ENCODE measurements around the gene GULP1. TPM values are rescaled to one million over a fixed set of nuclear protein-coding genes. Genes with fewer than 3 reads are reported as not detected.

Gene GULP1
- total and polyA plus RNA-seq, 2 of the 4 experiments (the other 2 are of a cell fraction): 24.4 to 40.1 TPM

DNA sequence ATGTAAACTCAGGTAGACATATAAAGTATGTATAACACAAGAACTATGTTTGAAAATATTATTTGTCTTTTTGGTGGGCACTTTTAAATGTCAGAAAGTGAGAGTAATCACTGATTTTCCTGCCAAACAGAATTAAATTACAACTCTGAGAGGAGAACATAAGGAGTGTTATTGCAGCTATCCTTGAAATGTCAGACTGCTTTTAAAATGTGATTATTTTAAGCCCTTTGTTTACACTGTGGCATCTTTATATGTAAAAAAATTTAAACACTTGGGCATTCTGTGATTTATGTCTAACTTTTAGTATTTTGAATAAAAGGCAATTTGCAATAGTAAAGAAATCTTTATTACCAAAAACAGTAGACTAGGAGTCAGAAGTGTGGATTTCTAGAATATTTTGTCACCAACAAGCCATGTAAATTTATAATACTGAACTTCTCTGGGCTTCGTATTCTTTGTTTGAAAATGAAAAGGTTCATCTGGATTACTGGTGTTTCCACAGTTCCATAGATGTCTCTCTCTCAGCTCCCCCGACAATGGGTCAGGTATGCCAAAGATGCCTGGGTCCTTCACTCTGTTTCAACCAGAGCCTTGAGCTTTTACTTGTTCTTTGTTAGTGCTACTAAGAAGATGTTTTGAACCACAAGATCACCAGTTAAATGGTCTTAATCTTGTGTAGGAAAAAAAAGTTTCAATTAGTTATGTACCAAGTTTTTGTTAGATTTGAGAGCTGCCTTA is 38.8 kb downstream of the GULP1 start:
- WGBS, 2 experiments (ENCODE audit: extremely low coverage in 2 of 2, insufficient read length in 1 of 2): no CpG with 5 or more reads among the region's 2 CpGs
- CTCF ChIA-PET: no interaction called here
- no peak overlapping the region for H3K9ac ChIP-seq (ENCODE audit: low read depth, low read length)

More for the DNA sequence above, 38.8 kb downstream of the GULP1 start:
- H3K14ac ChIP-seq (replicated peaks; ENCODE audit: low read depth, low read length): no peak overlapping the region
- H2BK5ac ChIP-seq (ENCODE audit: low read depth, low read length, poor library complexity, severe bottlenecking): no peak overlapping the region
- peaks cover 4% of the 10 kb centered on the region for H3K9me1 ChIP-seq (ENCODE audit: insufficient read depth, low read length)
- H4K91ac ChIP-seq (ENCODE audit: insufficient read depth, low read depth, low read length): no peak overlapping the region
- no peak overlapping the region for H2BK120ac ChIP-seq (ENCODE audit: low read depth, low read length)
- H3K36me3 ChIP-seq (ENCODE audit: control insufficient read depth, insufficient read depth, low read length): no peaks in the 10 kb centered on the region
- H3K9me3 ChIP-seq (ENCODE audit: control insufficient read depth, insufficient read depth, low read length): no peaks in the 10 kb centered on the region
- peaks cover 39 to 59% of the 10 kb centered on the region in 2 experiments for H3K79me1 ChIP-seq (ENCODE audit: low read depth in 1 of 2, low read length in 2 of 2)
- H3K4me2 ChIP-seq (ENCODE audit: low read depth, low read length): no peak overlapping the region
- H2AK9ac ChIP-seq (replicated peaks; ENCODE audit: low read depth, low read length, poor library complexity): no peak overlapping the region
- no peaks in the 10 kb centered on the region for H4K20me1 ChIP-seq (ENCODE audit: insufficient read depth, low read length)
- POLR2A ChIA-PET (ENCODE audit: unreplicated experiment): no interaction called here
- 0 out of 2 replicates have a peak overlapping the region, but pooled peaks have one; percentile 7 for H2BK20ac ChIP-seq (ENCODE audit: low read depth, low read length)
- in situ Hi-C loops (cut with MboI; ENCODE audit: low sequenced_read_pairs) (no loop called here), intact Hi-C loops (cut with micrococcal nuclease) (no loop called here), dilution Hi-C loops (cut with HindIII; ENCODE audit: low sequenced_read_pairs, unreplicated experiment) (no loop called here)
- H4K8ac ChIP-seq (ENCODE audit: low read depth in 2 of 2, low read length in 2 of 2): no peak overlapping the region
- ATAC-seq (ENCODE audit: low read depth) (no peak), DNase-seq (no peak)
- H3K4me3 ChIP-seq (ENCODE audit: insufficient read depth, low read depth, low read length): no peak overlapping the region
- no peak overlapping the region for H4K5ac ChIP-seq (ENCODE audit: low read depth, low read length)
- peaks cover 16% of the 10 kb centered on the region for H3K4me1 ChIP-seq (ENCODE audit: control insufficient read depth, insufficient read depth, low read length)
- H2BK15ac ChIP-seq (ENCODE audit: low read depth, low read length): no peak overlapping the region
- no peak overlapping the region for H3K4ac ChIP-seq (ENCODE audit: low read depth, low read length)
- TF ChIP-seq NFE2L2 (IDR thresholded peaks at IDR 0.05; ENCODE audit: low read depth, low read length) (no peak), CHD1 (IDR thresholded peaks at IDR 0.05; ENCODE audit: low read depth, low read length) (no peak), CEBPB (IDR thresholded peaks at IDR 0.05; ENCODE audit: low read depth, low read length) (no peak), FOS (IDR thresholded peaks at IDR 0.05; ENCODE audit: low read depth, low read length) (no peak), MXI1 (IDR thresholded peaks at IDR 0.05; ENCODE audit: borderline replicate concordance, low read depth, low read length) (no peak), RAD21 (IDR thresholded peaks at IDR 0.05; ENCODE audit: low read length) (no peak), RFX5 (IDR thresholded peaks at IDR 0.05; ENCODE audit: low read depth, low read length) (no peak)
- TF ChIP-seq, protein P1, sequence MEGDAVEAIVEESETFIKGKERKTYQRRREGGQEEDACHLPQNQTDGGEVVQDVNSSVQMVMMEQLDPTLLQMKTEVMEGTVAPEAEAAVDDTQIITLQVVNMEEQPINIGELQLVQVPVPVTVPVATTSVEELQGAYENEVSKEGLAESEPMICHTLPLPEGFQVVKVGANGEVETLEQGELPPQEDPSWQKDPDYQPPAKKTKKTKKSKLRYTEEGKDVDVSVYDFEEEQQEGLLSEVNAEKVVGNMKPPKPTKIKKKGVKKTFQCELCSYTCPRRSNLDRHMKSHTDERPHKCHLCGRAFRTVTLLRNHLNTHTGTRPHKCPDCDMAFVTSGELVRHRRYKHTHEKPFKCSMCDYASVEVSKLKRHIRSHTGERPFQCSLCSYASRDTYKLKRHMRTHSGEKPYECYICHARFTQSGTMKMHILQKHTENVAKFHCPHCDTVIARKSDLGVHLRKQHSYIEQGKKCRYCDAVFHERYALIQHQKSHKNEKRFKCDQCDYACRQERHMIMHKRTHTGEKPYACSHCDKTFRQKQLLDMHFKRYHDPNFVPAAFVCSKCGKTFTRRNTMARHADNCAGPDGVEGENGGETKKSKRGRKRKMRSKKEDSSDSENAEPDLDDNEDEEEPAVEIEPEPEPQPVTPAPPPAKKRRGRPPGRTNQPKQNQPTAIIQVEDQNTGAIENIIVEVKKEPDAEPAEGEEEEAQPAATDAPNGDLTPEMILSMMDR (conservative IDR thresholded peaks at IDR 0.05; ENCODE audit: low read depth, low read length): no peak
- H2AK5ac ChIP-seq (ENCODE audit: low read depth, low read length): no peak overlapping the region
- H3K23ac ChIP-seq (ENCODE audit: low read depth, low read length): no peak overlapping the region
- H3K18ac ChIP-seq (ENCODE audit: low read depth, low read length): no peak overlapping the region
- H2AFZ ChIP-seq (replicated peaks; ENCODE audit: low read length, poor library complexity): no peak overlapping the region
- BruUV-seq (replicated peaks): no TSS peak
- H3K56ac ChIP-seq (ENCODE audit: extremely low read depth, insufficient read depth, low read length): no peak overlapping the region
- H3K27me3 ChIP-seq (ENCODE audit: control insufficient read depth, insufficient read depth, low read length): no peaks in the 10 kb centered on the region
- H3K27ac ChIP-seq (ENCODE audit: insufficient read depth, low read length): no peak overlapping the region
